Erythroblast (primary cell): ENCODE results near the gene AUP1.

Experiments
- GATA1 ChIP-seq: IDR thresholded peaks from 2 replicates; pipeline ENCODE4 v1.6.1; 2011; ENCODE audit warnings: low read depth, mild to moderate bottlenecking, control low read depth, low read length, moderate library complexity
- POLR2A ChIP-seq: IDR thresholded peaks from 2 replicates; pipeline ENCODE4 v1.6.1; 2011; ENCODE audit warnings: mild to moderate bottlenecking, low read length

DNA sequence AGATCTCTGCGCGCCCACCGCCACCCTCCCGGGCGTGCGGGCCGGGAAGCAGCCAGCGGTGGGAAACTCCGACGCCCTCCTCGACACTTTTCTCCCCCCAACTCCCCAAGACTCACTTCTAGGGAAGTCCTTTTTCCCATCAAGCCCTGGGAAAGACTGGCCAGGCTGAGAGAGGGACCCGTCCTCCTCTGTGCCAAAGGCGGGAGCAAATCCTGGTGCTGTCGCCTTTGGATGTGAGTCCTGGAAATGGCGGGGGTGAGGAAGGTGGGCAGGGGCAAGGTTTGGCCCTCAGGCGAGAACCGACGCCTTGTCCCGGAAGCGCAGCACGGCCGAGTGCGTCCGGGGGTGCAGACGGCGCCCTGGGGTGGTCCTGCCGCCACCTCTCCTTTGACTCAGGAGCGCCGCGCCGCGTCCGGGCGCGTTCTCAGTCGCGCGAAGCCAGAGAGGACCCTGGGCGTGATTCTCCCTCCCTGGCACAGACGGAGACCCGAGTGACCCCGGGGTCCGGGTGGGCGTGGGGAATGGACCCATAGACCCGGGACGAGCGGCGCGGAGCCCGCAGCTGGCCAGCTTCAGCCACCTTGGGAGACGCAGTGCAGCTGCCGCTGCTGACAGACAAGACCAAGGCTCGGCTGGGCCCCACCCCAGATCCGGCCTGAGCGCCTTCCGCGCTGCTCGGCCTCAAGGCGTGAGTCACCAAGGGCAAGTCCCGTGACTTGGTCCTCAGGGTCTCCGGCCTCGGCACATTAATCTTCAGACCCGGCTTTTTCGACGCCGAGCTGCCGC, 26.6 kb downstream of the AUP1 start:
- peak; percentile 73 for TF ChIP-seq POLR2A
- no peak for TF ChIP-seq GATA1
